ENCODE measurements around the gene ADAM8. TPM values are rescaled to one million over a fixed set of nuclear protein-coding genes. Genes with fewer than 3 reads are reported as not detected.
"Not testable (repeated sequence)": the region's sequence is repeated elsewhere in the genome, so short reads cannot be mapped to it uniquely, and the experiment has no call there.

Gene ADAM8
- polyA plus RNA-seq, 1 donor from 2014 or later, result 6.4 TPM

GRCh38 chr10:133235265-133235855 lies 41.3 kb downstream of the ADAM8 start:
- no peaks in the 10 kb centered on the region for H3K79me2 ChIP-seq (replicated peaks; ENCODE audit: insufficient read depth, low read length)
- no peak for TF ChIP-seq EP300 (conservative IDR thresholded peaks at IDR 0.05; ENCODE audit: poor library complexity, severe bottlenecking)
- no peak for TF ChIP-seq RAD21 (conservative IDR thresholded peaks at IDR 0.05)
- no peak for TF ChIP-seq MXI1 (conservative IDR thresholded peaks at IDR 0.05; ENCODE audit: poor library complexity, severe bottlenecking)
- TF ChIP-seq TAF1 (IDR thresholded peaks at IDR 0.05; ENCODE audit: low read depth), result no peak
- TF ChIP-seq REST (IDR thresholded peaks at IDR 0.05; ENCODE audit: borderline replicate concordance), result no peak
- TF ChIP-seq SMC3 (conservative IDR thresholded peaks at IDR 0.05; ENCODE audit: poor library complexity), result no peak
- no peak for TF ChIP-seq CTCF (IDR thresholded peaks at IDR 0.05; ENCODE audit: poor library complexity, severe bottlenecking)
- no peak for TF ChIP-seq EZH2 (IDR thresholded peaks at IDR 0.05; ENCODE audit: borderline replicate concordance, insufficient read depth, low read length, poor library complexity, severe bottlenecking)
- TF ChIP-seq POLR2AphosphoS5 (IDR thresholded peaks at IDR 0.05), result no peak
- H3K4me3 ChIP-seq (ENCODE audit: low read length), result no peak overlapping the region
- no peaks in the 10 kb centered on the region for H3K9me3 ChIP-seq (ENCODE audit: low read length)
- H4K20me1 ChIP-seq (ENCODE audit: insufficient read depth), result no peaks in the 10 kb centered on the region
- no peaks in the 10 kb centered on the region for H3F3A ChIP-seq (ENCODE audit: insufficient read depth, low read length, poor library complexity, severe bottlenecking)
- peaks cover 87% of the 10 kb centered on the region for H3K27me3 ChIP-seq (ENCODE audit: insufficient read depth, low read depth, low read length)
- no peak overlapping the region for H3K4me2 ChIP-seq (ENCODE audit: low read length)
- H3K36me3 ChIP-seq (ENCODE audit: insufficient read depth, low read length), result no peaks in the 10 kb centered on the region
- no peak overlapping the region for H3K9ac ChIP-seq (ENCODE audit: low read length)
- no peak overlapping the region for H3K27ac ChIP-seq (ENCODE audit: low read length)
- no peak overlapping the region for H2AFZ ChIP-seq (ENCODE audit: low read depth, low read length)
- H3K9me2 ChIP-seq (ENCODE audit: insufficient read depth, low read length), result no peaks in the 10 kb centered on the region

- not testable (repeated sequence) for H3K9ac ChIP-seq (ENCODE audit: low read length); H4K20me1 ChIP-seq (ENCODE audit: insufficient read depth); H3K79me2 ChIP-seq (replicated peaks; ENCODE audit: insufficient read depth, low read length); H3K4me2 ChIP-seq (ENCODE audit: low read length); H2AFZ ChIP-seq (ENCODE audit: low read depth, low read length); H3K36me3 ChIP-seq (ENCODE audit: insufficient read depth, low read length); H3K27ac ChIP-seq (ENCODE audit: low read length); H3K9me3 ChIP-seq (ENCODE audit: low read length); H3K4me3 ChIP-seq (ENCODE audit: low read length); H3F3A ChIP-seq (ENCODE audit: insufficient read depth, low read length, poor library complexity, severe bottlenecking); H3K9me2 ChIP-seq (ENCODE audit: insufficient read depth, low read length)
- H3K27me3 ChIP-seq (ENCODE audit: insufficient read depth, low read depth, low read length), result peaks cover 89% of the 10 kb centered on the region
Measured at GRCh38 chr10:133234796-133235195, 41.9 kb downstream of the ADAM8 start.
